Gastroesophageal sphincter (tissue), 4 donors: ENCODE results near the gene PEMT. TPM values are rescaled to one million over a fixed set of nuclear protein-coding genes. Genes with fewer than 3 reads are reported as not detected.

Experiments used
- ATAC-seq: fragments of 150-250 bp; one replicate; pipeline ENCODE4 v1.9.1; 2016; ENCODE audit warnings: mild to moderate bottlenecking, moderate library complexity
- H3K27ac ChIP-seq, 4 donors: fragments of 200-600 bp; sonication (generic) in 3 of 4; 1 replicate in 3 of 4; 2 replicates in 1 of 4; pipeline ENCODE4 v1.5.1; 2016 to 2019
- H3K27me3 ChIP-seq: fragments of 200-600 bp; sonication (generic); one replicate; pipeline ENCODE4 v1.5.1; 2019
- H3K36me3 ChIP-seq, 2 donors: fragments of 200-600 bp; sonication (generic); one replicate each; pipeline ENCODE4 v1.5.1; 2019; ENCODE audit warnings: control low read depth in 1 of 2
- H3K4me1 ChIP-seq, 3 donors: fragments of 200-600 bp; sonication (generic); 1 replicate in 2 of 3; 2 replicates in 1 of 3; pipeline ENCODE4 v1.5.1; 2016 to 2019; ENCODE audit warnings: control low read depth in 2 of 3
- H3K4me3 ChIP-seq, 2 donors: fragments of 200-600 bp; sonication (generic); one replicate each; pipeline ENCODE4 v1.5.1; 2019; ENCODE audit warnings: mild to moderate bottlenecking in 1 of 2, moderate library complexity in 1 of 2
- H3K9me3 ChIP-seq, 3 donors: fragments of 200-600 bp; sonication (generic); one replicate each; pipeline ENCODE4 v1.5.1; 2017 to 2019; ENCODE audit warnings: control low read depth in 2 of 3
- EP300 ChIP-seq: sonication (generic); formaldehyde crosslinking; IDR thresholded peaks from one replicate; pipeline ENCODE4 v1.6.1; 2017; ENCODE audit warnings: antibody characterized with exemption, mild to moderate bottlenecking
- POLR2A ChIP-seq, 2 donors: fragments of 450-650 bp; IDR thresholded peaks; one replicate each; pipeline ENCODE4 v1.6.1; 2017; ENCODE audit warnings: antibody characterized with exemption in 2 of 2, mild to moderate bottlenecking in 2 of 2, moderate library complexity in 1 of 2
- POLR2AphosphoS5 ChIP-seq: sonication (generic); formaldehyde crosslinking; IDR thresholded peaks from one replicate; pipeline ENCODE4 v1.6.1; 2017; ENCODE audit warnings: antibody characterized with exemption
- WGBS, 2 donors: methylation state at CpG; one replicate each; pipeline ENCODE4 v1.1.5; 2018; ENCODE audit warnings: low coverage in 1 of 2; 5-methylcytosine and 5-hydroxymethylcytosine counted together
- total RNA-seq, 4 donors: library from RNA; depleted of rRNA; stranded (reverse); fragments of >200 nt; gene quantifications; one replicate each; pipeline ENCODE4 v1.1.0, GENCODE V29; 2016
- TF ChIP-seq, protein P1 (sequence below), 4 experiments: fragments of 200-600 bp in 2 of 4; fragments of 450-650 bp in 2 of 4; sonication (generic) in 1 of 4; IDR thresholded peaks; one replicate each; pipeline ENCODE4 v1.5.1; 2017 to 2019; ENCODE audit warnings: antibody characterized with exemption in 4 of 4, mild to moderate bottlenecking in 2 of 4, moderate library complexity in 2 of 4

The PEMT gene
- total RNA-seq, 4 donors from 2014 or later, result 8.6 to 20.7 (median 17.5) TPM

DNA sequence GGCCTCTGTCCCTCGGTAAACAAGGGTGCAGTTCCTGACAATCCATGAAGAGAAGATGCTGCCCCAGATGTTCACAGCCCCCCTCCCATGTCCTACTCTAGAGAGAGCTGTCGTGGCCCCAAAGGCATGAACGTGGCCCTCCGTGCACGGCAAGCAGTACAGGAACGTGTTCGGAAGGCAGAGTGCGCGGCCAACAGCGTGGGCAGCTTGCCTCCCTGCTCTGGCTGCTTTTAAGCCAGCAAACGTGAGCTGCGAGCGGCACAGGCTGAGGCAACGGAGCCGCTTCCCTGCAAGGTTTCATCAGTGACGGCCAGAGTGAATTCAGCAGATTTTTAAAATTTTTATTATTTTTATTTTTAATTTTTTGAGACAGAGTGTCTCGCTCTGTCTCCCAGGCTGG, 37.2 kb downstream of the PEMT start:
- no peaks in the 10 kb centered on the region for H3K9me3 ChIP-seq
- H3K27ac ChIP-seq, result no peak overlapping the region
- TF ChIP-seq EP300, result no peak
- TF ChIP-seq, protein P1, sequence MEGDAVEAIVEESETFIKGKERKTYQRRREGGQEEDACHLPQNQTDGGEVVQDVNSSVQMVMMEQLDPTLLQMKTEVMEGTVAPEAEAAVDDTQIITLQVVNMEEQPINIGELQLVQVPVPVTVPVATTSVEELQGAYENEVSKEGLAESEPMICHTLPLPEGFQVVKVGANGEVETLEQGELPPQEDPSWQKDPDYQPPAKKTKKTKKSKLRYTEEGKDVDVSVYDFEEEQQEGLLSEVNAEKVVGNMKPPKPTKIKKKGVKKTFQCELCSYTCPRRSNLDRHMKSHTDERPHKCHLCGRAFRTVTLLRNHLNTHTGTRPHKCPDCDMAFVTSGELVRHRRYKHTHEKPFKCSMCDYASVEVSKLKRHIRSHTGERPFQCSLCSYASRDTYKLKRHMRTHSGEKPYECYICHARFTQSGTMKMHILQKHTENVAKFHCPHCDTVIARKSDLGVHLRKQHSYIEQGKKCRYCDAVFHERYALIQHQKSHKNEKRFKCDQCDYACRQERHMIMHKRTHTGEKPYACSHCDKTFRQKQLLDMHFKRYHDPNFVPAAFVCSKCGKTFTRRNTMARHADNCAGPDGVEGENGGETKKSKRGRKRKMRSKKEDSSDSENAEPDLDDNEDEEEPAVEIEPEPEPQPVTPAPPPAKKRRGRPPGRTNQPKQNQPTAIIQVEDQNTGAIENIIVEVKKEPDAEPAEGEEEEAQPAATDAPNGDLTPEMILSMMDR (IDR thresholded peaks at IDR 0.05), result no peak
- no peak for ATAC-seq
- no peaks in the 10 kb centered on the region for H3K4me1 ChIP-seq
- H3K4me3 ChIP-seq, result no peak overlapping the region
- H3K36me3 ChIP-seq, result no peaks in the 10 kb centered on the region
- WGBS, 2 donors, result 97% methylated on average over 12 of the region's 17 CpGs; no CpG with 5 or more reads in 1 of the 2 donors
- no peaks in the 10 kb centered on the region for H3K27me3 ChIP-seq

DNA sequence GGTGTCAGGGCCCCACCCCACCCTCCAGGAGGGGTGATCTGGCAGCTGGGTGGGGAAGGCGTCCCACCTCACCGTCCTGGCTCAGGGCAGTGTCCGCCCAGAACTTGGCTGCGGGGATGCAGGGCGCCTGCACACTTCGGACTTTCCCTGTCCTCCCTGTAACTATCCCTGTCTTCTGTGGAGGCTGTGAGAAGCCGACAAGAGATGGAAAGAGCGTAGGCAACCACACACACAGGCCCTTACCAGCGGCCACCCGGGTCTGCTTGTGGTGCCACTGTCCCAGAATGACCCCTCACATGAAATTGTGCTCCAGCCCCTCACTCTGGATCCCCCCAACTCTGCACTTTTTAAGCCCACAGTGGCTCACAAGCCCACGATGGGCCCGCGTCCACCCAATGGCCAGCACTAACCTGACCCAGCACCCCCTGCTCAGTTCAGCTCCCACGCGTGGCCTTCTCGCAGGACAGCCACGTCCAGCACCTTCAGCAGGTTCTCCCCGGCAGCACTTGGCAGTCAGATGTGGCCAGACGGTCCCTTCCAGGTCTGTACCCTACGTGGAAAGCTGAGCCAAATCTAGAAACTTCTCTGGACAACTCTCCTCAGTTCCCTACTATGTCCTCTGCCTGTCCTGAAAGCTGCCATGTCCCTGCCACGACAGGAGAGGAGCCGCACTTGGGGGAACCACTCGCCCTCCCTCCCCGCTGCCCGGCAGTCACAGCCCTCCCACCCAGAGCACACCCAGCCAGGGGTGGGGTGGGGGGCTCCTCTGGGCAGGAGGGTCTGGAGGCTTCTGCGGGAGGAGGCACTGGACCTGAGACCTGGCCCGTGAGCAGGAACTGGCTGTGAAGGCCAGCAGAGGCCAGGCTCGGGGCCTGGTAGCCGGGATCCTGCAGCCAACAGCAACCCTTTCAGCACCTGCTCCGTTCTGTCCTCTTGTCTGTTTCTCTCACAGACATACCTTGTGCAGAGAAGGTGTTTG, 38.0 kb downstream of the PEMT start:
- no peaks in the 10 kb centered on the region for H3K27me3 ChIP-seq
- TF ChIP-seq POLR2AphosphoS5 (no peak), POLR2A (IDR thresholded peaks at IDR 0.05) (no peak), EP300 (no peak)
- TF ChIP-seq, protein P1 (IDR thresholded peaks at IDR 0.05), result no peak
- no peak for ATAC-seq

DNA sequence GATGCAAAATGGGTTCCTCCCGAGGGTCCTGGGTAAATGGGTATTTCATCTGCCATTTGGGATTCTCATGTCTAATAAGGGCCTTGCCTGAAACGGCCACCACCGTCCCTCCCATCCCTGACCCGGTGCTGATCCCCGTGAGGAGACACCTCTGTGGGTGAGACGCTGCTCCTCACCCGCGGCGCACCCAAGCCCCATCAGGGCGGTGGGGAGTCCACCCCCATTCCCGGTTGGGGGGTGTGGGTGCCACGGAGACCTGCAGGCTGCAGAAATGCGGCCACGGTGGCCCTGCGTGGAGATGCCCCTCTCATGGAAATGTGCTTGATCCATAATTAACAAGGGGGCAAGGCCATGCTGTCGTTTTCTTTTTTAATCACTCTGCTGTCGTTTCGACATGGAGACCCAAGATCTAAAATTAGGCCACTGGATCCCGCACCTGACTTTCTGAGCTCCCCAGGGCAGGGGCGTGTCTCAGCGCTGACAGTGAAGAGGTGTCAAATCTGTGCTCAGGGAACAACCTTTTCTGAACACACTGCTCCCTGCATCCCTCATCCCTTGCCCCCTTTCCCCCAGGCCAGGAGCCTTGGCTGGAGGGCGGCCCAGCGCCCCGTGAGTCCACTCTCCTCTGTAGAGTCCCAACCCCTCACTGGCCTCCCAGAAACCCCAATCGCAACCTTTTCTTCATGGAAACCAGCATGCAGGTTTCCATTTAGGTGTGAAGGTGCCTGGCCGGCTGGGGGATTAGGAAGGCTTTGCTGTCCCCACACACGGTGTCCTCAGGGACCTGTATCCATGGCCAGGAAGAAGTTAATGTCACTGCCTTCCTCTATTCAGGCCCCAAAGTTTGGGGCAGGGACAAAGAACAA, 38.9 kb downstream of the PEMT start:
- WGBS, 2 donors, result 75 to 94% methylated on average over 4 to 15 of the region's 27 CpGs
- Histone ChIP-seq H3K4me3 (no peak overlapping the region), H3K9me3 (no peaks in the 10 kb centered on the region), H3K36me3 (no peaks in the 10 kb centered on the region), H3K27ac (no peak overlapping the region), H3K4me1 (no peaks in the 10 kb centered on the region), H3K27me3 (no peaks in the 10 kb centered on the region)
- no peak for ATAC-seq
- TF ChIP-seq POLR2AphosphoS5 (no peak), EP300 (no peak), POLR2A (IDR thresholded peaks at IDR 0.05) (no peak)
- TF ChIP-seq, protein P1 (IDR thresholded peaks at IDR 0.05), result no peak

More for the DNA sequence above, 38.0 kb downstream of the PEMT start:
- no peak overlapping the region for H3K27ac ChIP-seq
- H3K4me3 ChIP-seq, result no peak overlapping the region
- H3K9me3 ChIP-seq, result no peaks in the 10 kb centered on the region
- H3K36me3 ChIP-seq, result no peaks in the 10 kb centered on the region
- H3K4me1 ChIP-seq, result no peaks in the 10 kb centered on the region
- whole genome bisulfite sequencing, 2 donors, result 95% methylated on average over 13 of the region's 30 CpGs; no CpG with 5 or more reads in 1 of the 2 donors

DNA sequence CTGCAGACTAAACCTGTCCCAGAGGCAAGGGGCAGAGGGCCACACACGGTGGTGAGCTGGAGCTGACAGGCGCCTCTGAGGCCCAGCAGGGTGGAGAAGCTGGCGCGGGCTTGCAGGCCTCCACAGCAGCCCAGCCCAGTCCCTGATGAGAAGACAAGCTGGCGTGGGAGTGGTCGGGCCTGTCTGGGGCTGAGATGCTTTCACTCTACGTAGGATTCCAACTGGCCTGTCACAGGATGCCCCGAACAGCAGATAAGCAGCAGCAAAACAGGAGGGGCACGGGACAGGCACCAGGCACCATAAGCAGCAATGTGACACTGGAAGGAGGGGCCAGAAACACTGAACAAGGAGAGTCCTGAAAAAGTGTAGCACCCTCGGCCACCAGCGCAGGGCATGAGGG, 40.1 kb downstream of the PEMT start:
- Histone ChIP-seq H3K27me3 (no peaks in the 10 kb centered on the region), H3K36me3 (no peaks in the 10 kb centered on the region), H3K9me3 (no peaks in the 10 kb centered on the region), H3K4me1 (no peaks in the 10 kb centered on the region), H3K4me3 (no peak overlapping the region), H3K27ac (no peak overlapping the region)
- WGBS, 2 donors, result 48 to 100% methylated on average over 1 to 7 of the region's 11 CpGs
- TF ChIP-seq POLR2AphosphoS5 (no peak), POLR2A (IDR thresholded peaks at IDR 0.05) (no peak), EP300 (no peak)
- TF ChIP-seq, protein P1 (IDR thresholded peaks at IDR 0.05), result no peak
- no peak for ATAC-seq
